Esophagus muscularis mucosa (tissue), 4 donors: ENCODE results near the gene GNPTAB. TPM values are rescaled to one million over a fixed set of nuclear protein-coding genes. Genes with fewer than 3 reads are reported as not detected.
A peak's percentile ranks its signal among the peaks of the same experiment; 100 is the strongest.

Experiments used
- DNase-seq: peaks from one replicate; pipeline ENCODE4 v3.0.0-alpha.2; 2017; ENCODE audit errors: extremely low spot score
- H3K27ac ChIP-seq, 4 donors: fragments of 200-600 bp; sonication (generic); replicated peaks in 1 of 4; 1 replicate in 3 of 4; 2 replicates in 1 of 4; pipeline ENCODE4 v1.5.1; 2016 to 2019; ENCODE audit warnings: mild to moderate bottlenecking in 1 of 4
- H3K27me3 ChIP-seq, 4 donors: fragments of 200-600 bp; sonication (generic); one replicate each; pipeline versions ENCODE4 v1.5.1 to v1.6.0; 2016 to 2019
- H3K36me3 ChIP-seq, 4 donors: fragments of 200-600 bp; sonication (generic); one replicate each; pipeline ENCODE4 v1.5.1; 2016 to 2019
- H3K4me1 ChIP-seq, 4 donors: fragments of 200-600 bp; sonication (generic); one replicate each; pipeline ENCODE4 v1.5.1; 2016 to 2019
- H3K4me3 ChIP-seq, 4 donors: fragments of 200-600 bp; sonication (generic); 1 replicate in 2 of 4; 2 replicates in 2 of 4; pipeline ENCODE4 v1.5.1; 2016 to 2019; ENCODE audit warnings: mild to moderate bottlenecking in 4 of 4, moderate library complexity in 1 of 4
- H3K9me3 ChIP-seq, 4 donors: fragments of 200-600 bp; sonication (generic); 1 replicate in 3 of 4; 2 replicates in 1 of 4; pipeline ENCODE4 v1.5.1; 2016 to 2019
- CTCF ChIP-seq, 3 experiments: fragments of 200-600 bp in 2 of 3; fragments of 450-650 bp in 1 of 3; sonication (generic) in 2 of 3; IDR thresholded peaks; one replicate each; pipeline ENCODE4 v1.5.1; 2017 to 2019; ENCODE audit warnings: antibody characterized with exemption in 3 of 3, mild to moderate bottlenecking in 2 of 3, moderate library complexity in 1 of 3
- EP300 ChIP-seq: sonication (generic); formaldehyde crosslinking; IDR thresholded peaks from one replicate; pipeline ENCODE4 v1.6.1; 2017; ENCODE audit warnings: antibody characterized with exemption
- POLR2A ChIP-seq: fragments of 450-650 bp; IDR thresholded peaks from one replicate; pipeline ENCODE4 v1.6.1; 2017; ENCODE audit warnings: antibody characterized with exemption, moderate library complexity, mild to moderate bottlenecking, low read depth
- POLR2AphosphoS5 ChIP-seq, 2 donors: sonication (generic); formaldehyde crosslinking; IDR thresholded peaks; one replicate each; pipeline ENCODE4 v1.6.1; 2017; ENCODE audit warnings: antibody characterized with exemption in 2 of 2
- WGBS: methylation state at CpG from one replicate; pipeline ENCODE4 v1.1.5; 2018; 5-methylcytosine and 5-hydroxymethylcytosine counted together
- intact Hi-C: fragments of 100-400 bp; cut with DNase I; formaldehyde crosslinking; loops from one replicate; pipeline ENCODE4 v1.15.1; 2023
- total RNA-seq, 4 donors: library from RNA; depleted of rRNA; stranded (reverse); fragments of >200 nt; gene quantifications; one replicate each; pipeline versions ENCODE4 v1.1.0 to v1.2.1, GENCODE V29; 2016

The GNPTAB gene
- total RNA-seq, result 10 to 100 TPM; 30.5 to 37.0 (median 32.1) TPM

- peaks cover 18 to 50% (median 41%) of the 10 kb centered on the region in 4 donors for H3K4me1 ChIP-seq
- DNase-seq, result peak; percentile 96
- no peaks in the 10 kb centered on the region for H3K9me3 ChIP-seq
- H3K27me3 ChIP-seq, result no peaks in the 10 kb centered on the region
- no peaks in the 10 kb centered on the region for H3K36me3 ChIP-seq
- intact Hi-C loops, result loop anchor here (2.0 to 5.0 kb wide), 3 partner anchors 38 to 134 kb away; partner anchors contain the start of gene CHPT1
- no peak for TF ChIP-seq POLR2A
- TF ChIP-seq EP300, result no peak
- TF ChIP-seq POLR2AphosphoS5 (IDR thresholded peaks at IDR 0.05), result peak; percentile 12 to 57
- TF ChIP-seq CTCF (IDR thresholded peaks at IDR 0.05), result peak; percentile 79 to 94 (median 86)
- peak within 1 kb of the TSS; percentile 85 to 89 (median 86) for H3K27ac ChIP-seq
- H3K4me3 ChIP-seq, result peak within 1 kb of the TSS; percentile 88 to 98 (median 90)
- 0% methylated on average over 8 of the region's 96 CpGs for WGBS
These were observed at the start of gene GNPTAB for GRCh38 chr12:101830367-101831325. Gene GNPTAB (minus strand): TSS chr12:101830959. CDS start chr12:101830675, 284 bp downstream.

GRCh38 chr12:101878243-101878821 lies 47.6 kb upstream of the GNPTAB start:
- Histone ChIP-seq H3K36me3 (no peaks in the 10 kb centered on the region), H3K4me3 (peak overlapping the region; percentile 73 to 92 (median 79)), H3K27me3 (no peaks in the 10 kb centered on the region), H3K4me1 (peaks cover 0 to 27% (median 26%) of the 10 kb centered on the region in 4 donors), H3K9me3 (no peaks in the 10 kb centered on the region), H3K27ac (peak overlapping the region; percentile 94 to 99 (median 95))
- no peak for DNase-seq
- WGBS, result 36% methylated on average over 7 of the region's 7 CpGs
- TF ChIP-seq CTCF (IDR thresholded peaks at IDR 0.05) (no peak), POLR2AphosphoS5 (IDR thresholded peaks at IDR 0.05) (no peak)
- intact Hi-C loops, result no loop called here

- no peak for DNase-seq
- Histone ChIP-seq H3K4me1 (peaks cover 0 to 27% (median 26%) of the 10 kb centered on the region in 4 donors), H3K27me3 (no peaks in the 10 kb centered on the region), H3K27ac (peak overlapping the region; percentile 94 to 99 (median 95)), H3K9me3 (no peaks in the 10 kb centered on the region), H3K4me3 (peak overlapping the region; percentile 73 to 92 (median 79)), H3K36me3 (no peaks in the 10 kb centered on the region)
- WGBS, result 2% methylated on average over 13 of the region's 24 CpGs
- no peak for TF ChIP-seq POLR2A
- TF ChIP-seq CTCF (IDR thresholded peaks at IDR 0.05), result no peak
- TF ChIP-seq EP300, result no peak
- no peak for TF ChIP-seq POLR2AphosphoS5 (IDR thresholded peaks at IDR 0.05)
- intact Hi-C loops, result loop anchor here (2.0 kb wide), 1 partner anchor 49 kb away; no protein-coding TSS in a partner anchor
These were observed 47.1 kb upstream of the GNPTAB start for GRCh38 chr12:101877806-101878242.

DNA sequence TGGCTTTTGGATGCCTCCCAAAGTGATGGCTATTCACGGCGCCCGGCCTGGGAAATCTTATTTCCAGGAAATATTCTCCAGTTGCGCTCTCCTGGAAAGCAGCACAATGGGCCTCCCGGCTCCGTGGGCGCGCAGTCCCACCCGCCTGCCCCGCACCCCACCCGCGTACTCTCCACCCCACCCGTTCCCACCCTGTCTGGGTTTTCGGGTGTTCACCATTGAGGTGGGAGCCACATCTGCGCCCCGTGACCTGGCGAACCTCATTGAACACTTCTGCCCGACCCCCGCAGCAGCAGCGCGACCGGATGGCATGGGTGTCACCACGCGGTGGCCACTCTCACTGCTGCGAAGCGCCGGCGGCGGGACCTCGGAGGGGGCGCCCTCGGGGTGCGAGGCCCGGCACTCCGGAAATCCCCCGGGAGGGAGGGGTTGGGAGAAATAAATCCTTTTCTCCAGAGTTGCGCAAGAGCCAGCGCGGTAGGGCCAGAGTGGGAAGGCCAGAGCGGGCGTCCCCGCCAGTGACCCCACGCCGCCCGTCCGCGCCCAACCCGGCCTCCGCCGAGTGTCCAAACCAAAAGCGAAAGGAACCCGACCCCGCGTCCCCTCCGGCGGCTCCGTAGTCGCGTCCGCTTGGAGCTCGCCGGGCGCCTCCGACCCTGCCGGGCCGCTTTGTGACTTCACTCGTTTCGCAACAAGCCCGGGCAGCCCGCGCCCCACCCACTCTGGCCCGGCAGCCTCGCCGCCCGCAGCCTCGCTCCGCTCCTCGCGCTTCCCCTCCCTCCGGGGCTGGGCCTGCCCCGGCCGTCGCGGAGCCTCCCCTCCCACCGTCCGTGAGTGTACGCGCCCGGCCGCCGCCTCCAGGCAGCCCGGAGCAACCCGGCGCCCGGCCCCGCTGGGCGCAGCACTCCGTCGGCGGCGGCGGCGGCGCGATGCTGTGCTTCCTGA lies 46.4 kb upstream of the GNPTAB start, which contains the start of gene DRAM1:
TSS of gene DRAM1 (plus strand) at position 720 of the 945 bp plus-strand sequence. CDS start at position 930, 210 bp downstream.
- intact Hi-C loops, result loop anchor here (2.0 kb wide), 1 partner anchor 48 kb away; no protein-coding TSS in a partner anchor
- peak; percentile 96 for DNase-seq

More for the DNA sequence above, 46.4 kb upstream of the GNPTAB start, which contains the start of gene DRAM1:
- 2% methylated on average over 66 of the region's 105 CpGs for WGBS
- H3K36me3 ChIP-seq, result no peaks in the 10 kb centered on the region
- TF ChIP-seq EP300, result no peak
- peak; percentile 78 to 95 for TF ChIP-seq POLR2AphosphoS5 (IDR thresholded peaks at IDR 0.05)
- TF ChIP-seq POLR2A, result peak; percentile 74
- peak in 1 of 3 experiments; percentile 8 for TF ChIP-seq CTCF (IDR thresholded peaks at IDR 0.05)
- H3K27ac ChIP-seq, result peak within 1 kb of the TSS; percentile 94 to 99 (median 95)
- peak within 1 kb of the TSS; percentile 73 to 92 (median 79) for H3K4me3 ChIP-seq
- no peaks in the 10 kb centered on the region for H3K27me3 ChIP-seq
- H3K4me1 ChIP-seq, result peaks cover 0 to 27% (median 26%) of the 10 kb centered on the region in 4 donors
- no peaks in the 10 kb centered on the region for H3K9me3 ChIP-seq
